Natural killer cell treated with Interleukin-12 subunit alpha and Interleukin-12 subunit beta and Interleukin-15 and Interleukin-18, amount 100 ng/mL, for 72 hours (primary cell): Measurements from ENCODE around the gene CDKAL1. TPM values are rescaled to one million over a fixed set of nuclear protein-coding genes. Genes with fewer than 3 reads are reported as not detected.

Source experiments
- ATAC-seq, 2 donors: fragments of 150-1000 bp; cut with Tn5 transposase in 1 of 2; sonication (Bioruptor Pico), chemical (Tn5 transposase) in 1 of 2; 2 replicates each; pipeline ENCODE4 v1.10.0; 2021
- DNase-seq: peaks from one replicate; pipeline ENCODE4 v3.0.0; 2022; ENCODE audit warnings: low spot score
- H3K27ac Mint-ChIP-seq, 2 donors: 1 replicate in 1 of 2; 2 replicates in 1 of 2; pipeline ENCODE4 v1.8.0; 2022; ENCODE audit warnings: mixed read lengths in 2 of 2, mild to moderate bottlenecking in 1 of 2, moderate library complexity in 1 of 2
- H3K27me3 Mint-ChIP-seq, 2 donors: 1 replicate in 1 of 2; 2 replicates in 1 of 2; pipeline ENCODE4 v1.8.0; 2022; ENCODE audit warnings: mixed read lengths in 2 of 2
- H3K36me3 Mint-ChIP-seq: one replicate; pipeline ENCODE4 v1.8.0; 2022; ENCODE audit warnings: mixed read lengths
- H3K4me1 Mint-ChIP-seq, 2 donors: 1 replicate in 1 of 2; 2 replicates in 1 of 2; pipeline ENCODE4 v1.8.0; 2022; ENCODE audit warnings: low read depth in 2 of 2, mixed read lengths in 2 of 2, mild to moderate bottlenecking in 1 of 2
- H3K4me3 Mint-ChIP-seq: one replicate; pipeline ENCODE4 v1.8.0; 2022; ENCODE audit warnings: mixed read lengths
- H3K9me3 Mint-ChIP-seq: 2 replicates; pipeline ENCODE4 v1.8.0; 2022; ENCODE audit warnings: mixed read lengths
- total RNA-seq, 2 donors: library from RNA; stranded (reverse); gene quantifications; one replicate each; pipeline ENCODE4 v1.2.3, GENCODE V29; 2022

Gene CDKAL1
- total RNA-seq, 2 donors from 2014 or later: 33.7 to 43.8 TPM

- DNase-seq (no peak), ATAC-seq (no peak)
- no peak overlapping the region for H3K4me3 Mint-ChIP-seq
- H3K36me3 Mint-ChIP-seq: peaks cover 7% of the 10 kb centered on the region
- H3K27ac Mint-ChIP-seq: peak overlapping the region in 1 of 2 donors; percentile 32
- no peaks in the 10 kb centered on the region for H3K9me3 Mint-ChIP-seq
- H3K27me3 Mint-ChIP-seq: no peaks in the 10 kb centered on the region
- peaks cover 0 to 11% of the 10 kb centered on the region in 2 donors for H3K4me1 Mint-ChIP-seq
Observed at GRCh38 chr6:20565342-20565741, 31.1 kb downstream of the CDKAL1 start.

- no peaks in the 10 kb centered on the region for H3K27me3 Mint-ChIP-seq
- ATAC-seq (no peak), DNase-seq (no peak)
- no peaks in the 10 kb centered on the region for H3K9me3 Mint-ChIP-seq
- H3K4me3 Mint-ChIP-seq: no peak overlapping the region
- no peak overlapping the region for H3K27ac Mint-ChIP-seq
- peaks cover 7% of the 10 kb centered on the region for H3K36me3 Mint-ChIP-seq
- peaks cover under 1 to 11% of the 10 kb centered on the region in 2 donors for H3K4me1 Mint-ChIP-seq
Observed at GRCh38 chr6:20566109-20566508, 31.9 kb downstream of the CDKAL1 start.

- no peak for DNase-seq
- no peak for ATAC-seq
- H3K27ac Mint-ChIP-seq: no peak overlapping the region
- H3K36me3 Mint-ChIP-seq: peaks cover 7% of the 10 kb centered on the region
- no peak overlapping the region for H3K4me3 Mint-ChIP-seq
- peaks cover 6 to 26% of the 10 kb centered on the region in 2 donors for H3K4me1 Mint-ChIP-seq
- H3K27me3 Mint-ChIP-seq: no peaks in the 10 kb centered on the region
- no peaks in the 10 kb centered on the region for H3K9me3 Mint-ChIP-seq
Observed at GRCh38 chr6:20569000-20569610, 34.8 kb downstream of the CDKAL1 start.

- H3K36me3 Mint-ChIP-seq: peaks cover 7% of the 10 kb centered on the region
- peaks cover 6 to 27% of the 10 kb centered on the region in 2 donors for H3K4me1 Mint-ChIP-seq
- H3K4me3 Mint-ChIP-seq: no peak overlapping the region
- H3K27me3 Mint-ChIP-seq: no peaks in the 10 kb centered on the region
- no peaks in the 10 kb centered on the region for H3K9me3 Mint-ChIP-seq
- H3K27ac Mint-ChIP-seq: no peak overlapping the region
- ATAC-seq: no peak
- no peak for DNase-seq
Observed at GRCh38 chr6:20571261-20571660, 37.0 kb downstream of the CDKAL1 start.

- peak overlapping the region; percentile 31 to 60 for H3K27ac Mint-ChIP-seq
- no peak for ATAC-seq
- DNase-seq: no peak
- H3K9me3 Mint-ChIP-seq: no peaks in the 10 kb centered on the region
- peaks cover 6 to 27% of the 10 kb centered on the region in 2 donors for H3K4me1 Mint-ChIP-seq
- H3K4me3 Mint-ChIP-seq: no peak overlapping the region
- H3K36me3 Mint-ChIP-seq: peaks cover 7% of the 10 kb centered on the region
- H3K27me3 Mint-ChIP-seq: no peaks in the 10 kb centered on the region
Observed at GRCh38 chr6:20572288-20572687, 38.0 kb downstream of the CDKAL1 start.

- no peak for ATAC-seq
- DNase-seq: no peak
- Mint-ChIP-seq H3K36me3 (peaks cover 7% of the 10 kb centered on the region), H3K9me3 (no peaks in the 10 kb centered on the region), H3K4me1 (peaks cover 6 to 27% of the 10 kb centered on the region in 2 donors), H3K27ac (peak overlapping the region; percentile 31 to 60), H3K4me3 (no peak overlapping the region), H3K27me3 (no peaks in the 10 kb centered on the region)
Observed at GRCh38 chr6:20572940-20573339, 38.7 kb downstream of the CDKAL1 start.

- H3K36me3 Mint-ChIP-seq: peaks cover 4% of the 10 kb centered on the region
- ATAC-seq: no peak
- H3K4me1 Mint-ChIP-seq: peaks cover 6 to 21% of the 10 kb centered on the region in 2 donors
- no peak for DNase-seq
- H3K9me3 Mint-ChIP-seq: no peaks in the 10 kb centered on the region
- H3K4me3 Mint-ChIP-seq: no peak overlapping the region
- H3K27ac Mint-ChIP-seq: peak overlapping the region in 1 of 2 donors; percentile 31
- no peaks in the 10 kb centered on the region for H3K27me3 Mint-ChIP-seq
Observed at GRCh38 chr6:20574355-20574754, 40.1 kb downstream of the CDKAL1 start.

GRCh38 chr6:20575125-20575524 is 40.9 kb downstream of the CDKAL1 start:
- Mint-ChIP-seq H3K4me3 (no peak overlapping the region), H3K36me3 (peaks cover 10% of the 10 kb centered on the region), H3K9me3 (no peaks in the 10 kb centered on the region), H3K27me3 (no peaks in the 10 kb centered on the region), H3K4me1 (peaks cover 6 to 26% of the 10 kb centered on the region in 2 donors), H3K27ac (no peak overlapping the region)
- no peak for DNase-seq
- ATAC-seq: no peak

GRCh38 chr6:20575704-20576451 is 41.6 kb downstream of the CDKAL1 start:
- H3K27me3 Mint-ChIP-seq: no peaks in the 10 kb centered on the region
- no peak for DNase-seq
- H3K4me1 Mint-ChIP-seq: peaks cover 6 to 26% of the 10 kb centered on the region in 2 donors
- ATAC-seq: no peak
- H3K9me3 Mint-ChIP-seq: no peaks in the 10 kb centered on the region
- peaks cover 10% of the 10 kb centered on the region for H3K36me3 Mint-ChIP-seq
- H3K4me3 Mint-ChIP-seq: no peak overlapping the region
- H3K27ac Mint-ChIP-seq: no peak overlapping the region

- no peak overlapping the region for H3K4me3 Mint-ChIP-seq
- peaks cover 0 to 21% of the 10 kb centered on the region in 2 donors for H3K4me1 Mint-ChIP-seq
- no peak for DNase-seq
- H3K36me3 Mint-ChIP-seq: peaks cover 10% of the 10 kb centered on the region
- H3K27ac Mint-ChIP-seq: no peak overlapping the region
- H3K9me3 Mint-ChIP-seq: no peaks in the 10 kb centered on the region
- no peak for ATAC-seq
- H3K27me3 Mint-ChIP-seq: no peaks in the 10 kb centered on the region
Observed at GRCh38 chr6:20577173-20577688, 43.0 kb downstream of the CDKAL1 start.

GRCh38 chr6:20581070-20581469 is 46.8 kb downstream of the CDKAL1 start:
- ATAC-seq (peak in 1 of 2 donors; percentile 50), DNase-seq (no peak)
- H3K27me3 Mint-ChIP-seq: no peaks in the 10 kb centered on the region
- H3K27ac Mint-ChIP-seq: no peak overlapping the region
- H3K4me1 Mint-ChIP-seq: peaks cover 7 to 32% of the 10 kb centered on the region in 2 donors
- H3K36me3 Mint-ChIP-seq: peaks cover 20% of the 10 kb centered on the region
- no peaks in the 10 kb centered on the region for H3K9me3 Mint-ChIP-seq
- no peak overlapping the region for H3K4me3 Mint-ChIP-seq

- Mint-ChIP-seq H3K36me3 (peaks cover 21% of the 10 kb centered on the region), H3K9me3 (no peaks in the 10 kb centered on the region), H3K4me1 (peaks cover 7 to 32% of the 10 kb centered on the region in 2 donors), H3K27ac (peak overlapping the region; percentile 25 to 62), H3K27me3 (no peaks in the 10 kb centered on the region), H3K4me3 (peak overlapping the region; percentile 66)
- DNase-seq (no peak), ATAC-seq (peak in 1 of 2 donors; percentile 73)
Observed at GRCh38 chr6:20582586-20583443, 48.6 kb downstream of the CDKAL1 start.

GRCh38 chr6:20583444-20583800 is 49.2 kb downstream of the CDKAL1 start:
- DNase-seq (no peak), ATAC-seq (no peak)
- H3K9me3 Mint-ChIP-seq: no peaks in the 10 kb centered on the region
- peak overlapping the region; percentile 25 to 62 for H3K27ac Mint-ChIP-seq
- H3K36me3 Mint-ChIP-seq: peaks cover 20% of the 10 kb centered on the region
- peaks cover 7 to 32% of the 10 kb centered on the region in 2 donors for H3K4me1 Mint-ChIP-seq
- no peaks in the 10 kb centered on the region for H3K27me3 Mint-ChIP-seq
- peak overlapping the region; percentile 66 for H3K4me3 Mint-ChIP-seq
